NCI-H526 treated with DMSO at 0.1 percent for 48 hours (cell line): Measurements from ENCODE around the gene FAM161A.

Experiments
- DNase-seq: peaks from one replicate; lab custom pipeline; 2025; lab: John Stamatoyannopoulos, UW

The FAM161A gene

GRCh38 chr2:61786876-61787275, 67.0 kb downstream of the FAM161A start:
- no peak for DNase-seq

DNA sequence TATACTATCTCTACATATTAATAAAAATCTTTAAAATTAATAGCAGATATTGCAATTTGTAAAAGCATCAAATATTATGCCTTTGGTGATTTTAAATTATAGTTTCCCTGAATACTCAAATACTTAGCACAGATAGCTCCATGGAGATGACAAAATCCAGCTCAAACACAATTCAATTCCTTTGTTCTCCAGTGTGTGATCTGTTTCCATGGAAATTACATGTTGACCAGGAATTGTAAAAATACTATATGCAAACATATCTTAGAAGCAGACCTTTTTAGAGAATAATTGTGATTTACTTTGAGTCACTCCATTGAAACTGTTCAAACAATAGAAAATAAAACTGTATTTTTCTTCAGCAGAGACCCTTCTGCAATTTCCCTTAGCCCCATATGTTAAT, 68.3 kb downstream of the FAM161A start:
- no peak for DNase-seq

GRCh38 chr2:61784643-61785042, 69.2 kb downstream of the FAM161A start:
- DNase-seq: no peak

GRCh38 chr2:61775956-61776570, 77.8 kb downstream of the FAM161A start:
- no peak for DNase-seq
